ENCODE results near the gene PDK1. TPM values are rescaled to one million over a fixed set of nuclear protein-coding genes. Genes with fewer than 3 reads are reported as not detected.
A peak's percentile ranks its signal among the peaks of the same experiment; 100 is the strongest.
"Not testable (repeated sequence)": the region's sequence is repeated elsewhere in the genome, so short reads cannot be mapped to it uniquely, and the experiment has no call there.

The PDK1 gene
- total RNA-seq, 4 donors from 2014 or later: 4.8 to 49.4 (median 11.4) TPM

DNA sequence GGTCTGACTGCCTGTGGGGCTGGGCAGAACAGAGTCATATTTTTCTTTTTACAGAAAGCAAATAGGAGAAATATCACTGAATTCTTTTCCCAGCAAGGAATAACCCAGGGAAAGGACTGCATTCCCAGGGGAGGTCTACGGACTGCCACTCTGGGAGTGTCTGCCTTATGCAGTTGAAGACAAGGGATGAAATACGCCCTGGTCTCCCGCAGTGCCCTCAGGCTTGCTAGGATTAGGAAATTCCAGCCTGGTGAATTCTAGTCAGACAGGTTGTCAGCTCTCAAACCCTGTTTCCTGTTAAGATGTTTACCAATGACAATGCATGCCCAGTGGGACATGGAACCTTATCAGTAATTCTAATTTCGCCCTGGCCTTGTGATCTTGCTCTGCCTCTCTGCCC is 30.3 kb upstream of the PDK1 start:
- Histone ChIP-seq H3K9me3 (peaks cover 13 to 14% of the 10 kb centered on the region in 2 donors), H3K4me3 (no peak overlapping the region), H3K4me1 (peaks cover 0 to 6% (median 0%) of the 10 kb centered on the region in 4 donors), H3K36me3 (no peaks in the 10 kb centered on the region), H3K27ac (no peak overlapping the region), H3K27me3 (no peaks in the 10 kb centered on the region)
- TF ChIP-seq EP300 (IDR thresholded peaks at IDR 0.05; ENCODE audit: low read depth) (no peak), POLR2A (IDR thresholded peaks at IDR 0.05) (no peak), POLR2AphosphoS5 (IDR thresholded peaks at IDR 0.05) (no peak)
- TF ChIP-seq, protein P1, sequence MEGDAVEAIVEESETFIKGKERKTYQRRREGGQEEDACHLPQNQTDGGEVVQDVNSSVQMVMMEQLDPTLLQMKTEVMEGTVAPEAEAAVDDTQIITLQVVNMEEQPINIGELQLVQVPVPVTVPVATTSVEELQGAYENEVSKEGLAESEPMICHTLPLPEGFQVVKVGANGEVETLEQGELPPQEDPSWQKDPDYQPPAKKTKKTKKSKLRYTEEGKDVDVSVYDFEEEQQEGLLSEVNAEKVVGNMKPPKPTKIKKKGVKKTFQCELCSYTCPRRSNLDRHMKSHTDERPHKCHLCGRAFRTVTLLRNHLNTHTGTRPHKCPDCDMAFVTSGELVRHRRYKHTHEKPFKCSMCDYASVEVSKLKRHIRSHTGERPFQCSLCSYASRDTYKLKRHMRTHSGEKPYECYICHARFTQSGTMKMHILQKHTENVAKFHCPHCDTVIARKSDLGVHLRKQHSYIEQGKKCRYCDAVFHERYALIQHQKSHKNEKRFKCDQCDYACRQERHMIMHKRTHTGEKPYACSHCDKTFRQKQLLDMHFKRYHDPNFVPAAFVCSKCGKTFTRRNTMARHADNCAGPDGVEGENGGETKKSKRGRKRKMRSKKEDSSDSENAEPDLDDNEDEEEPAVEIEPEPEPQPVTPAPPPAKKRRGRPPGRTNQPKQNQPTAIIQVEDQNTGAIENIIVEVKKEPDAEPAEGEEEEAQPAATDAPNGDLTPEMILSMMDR (IDR thresholded peaks at IDR 0.05): no peak
- DNase-seq: no peak
- in situ Hi-C loops (cut with MboI; ENCODE audit: low pct_ligation_motif_present in 1 of 4, low pct_unique_long_range_greater_than_20kb in 1 of 4, low sequenced_read_pairs in 3 of 4): no loop called here
- 88 to 100% methylated on average over 1 to 4 of the region's 4 CpGs for WGBS, 2 donors (ENCODE audit: low coverage in 1 of 2)
- intact Hi-C loops (cut with DNase I; ENCODE audit: low total_unique reads): no loop called here

DNA sequence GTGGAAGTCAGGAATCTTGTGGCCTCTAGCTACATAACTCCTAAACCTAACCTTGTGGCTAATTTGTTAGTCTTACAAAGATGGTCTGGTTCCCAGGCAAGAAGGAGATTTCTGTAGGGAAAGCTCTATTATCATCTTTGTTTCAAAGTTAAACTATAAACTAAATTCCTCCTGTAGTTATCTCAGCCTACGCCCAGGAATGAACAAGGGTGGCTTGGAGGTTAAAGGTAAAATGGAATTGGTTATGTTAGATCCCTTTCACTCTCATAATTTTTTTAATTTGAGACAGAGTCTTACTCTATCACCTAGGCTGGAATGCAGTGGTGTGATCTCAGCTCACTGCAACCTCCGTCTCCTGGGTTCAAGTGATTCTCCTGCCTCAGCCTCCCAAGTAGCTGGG is 24.6 kb upstream of the PDK1 start:
- DNase-seq: no peak
- Histone ChIP-seq H3K27ac (peak overlapping the region; percentile 59 to 69 (median 62)), H3K4me3 (no peak overlapping the region), H3K36me3 (no peaks in the 10 kb centered on the region), H3K4me1 (peaks cover 0 to 23% (median 3%) of the 10 kb centered on the region in 4 donors), H3K27me3 (no peaks in the 10 kb centered on the region), H3K9me3 (peaks cover 2% of the 10 kb centered on the region in 2 donors)
- in situ Hi-C loops (cut with MboI; ENCODE audit: low pct_ligation_motif_present in 1 of 4, low pct_unique_long_range_greater_than_20kb in 1 of 4, low sequenced_read_pairs in 3 of 4) (no loop called here), intact Hi-C loops (cut with DNase I; ENCODE audit: low total_unique reads) (no loop called here)
- WGBS, 2 donors (ENCODE audit: low coverage in 1 of 2): 55 to 59% methylated on average over 2 of the region's 2 CpGs
- TF ChIP-seq POLR2A (IDR thresholded peaks at IDR 0.05): no peak
- TF ChIP-seq EP300 (IDR thresholded peaks at IDR 0.05; ENCODE audit: low read depth): no peak
- TF ChIP-seq, protein P1 (IDR thresholded peaks at IDR 0.05): no peak
- no peak for TF ChIP-seq POLR2AphosphoS5 (IDR thresholded peaks at IDR 0.05)

DNA sequence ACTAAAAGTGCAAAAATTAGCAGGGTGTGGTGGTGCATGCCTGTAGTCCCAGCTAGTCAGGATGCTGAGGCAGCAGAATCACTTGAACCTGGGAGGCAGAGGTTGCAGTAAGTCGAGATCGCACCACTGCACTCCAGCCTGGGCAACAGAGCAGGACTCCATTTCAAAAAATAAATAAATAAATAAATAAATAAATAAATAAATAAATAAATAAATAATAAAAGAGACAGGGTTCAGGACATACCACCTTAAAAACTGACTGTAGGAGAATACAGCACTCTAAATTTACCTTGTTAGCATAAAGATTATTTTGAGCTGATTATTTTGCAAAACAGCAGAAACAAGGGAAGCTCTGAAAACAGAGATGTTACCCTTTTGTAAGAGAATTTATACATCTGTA is 23.4 kb upstream of the PDK1 start:
- H3K27me3 ChIP-seq; H3K9me3 ChIP-seq; H3K4me3 ChIP-seq; intact Hi-C loops (cut with DNase I; ENCODE audit: low total_unique reads); in situ Hi-C loops (cut with MboI; ENCODE audit: low pct_ligation_motif_present in 1 of 4, low pct_unique_long_range_greater_than_20kb in 1 of 4, low sequenced_read_pairs in 3 of 4); H3K36me3 ChIP-seq; DNase-seq: not testable (repeated sequence)
- Histone ChIP-seq H3K27ac (peak overlapping the region in 1 of 4 donors; percentile 41), H3K4me1 (peaks cover 0 to 23% (median 3%) of the 10 kb centered on the region in 4 donors)
- WGBS, 2 donors (ENCODE audit: low coverage in 1 of 2): 90% methylated on average over 2 of the region's 2 CpGs; no CpG with 5 or more reads in 1 of the 2 donors

DNA sequence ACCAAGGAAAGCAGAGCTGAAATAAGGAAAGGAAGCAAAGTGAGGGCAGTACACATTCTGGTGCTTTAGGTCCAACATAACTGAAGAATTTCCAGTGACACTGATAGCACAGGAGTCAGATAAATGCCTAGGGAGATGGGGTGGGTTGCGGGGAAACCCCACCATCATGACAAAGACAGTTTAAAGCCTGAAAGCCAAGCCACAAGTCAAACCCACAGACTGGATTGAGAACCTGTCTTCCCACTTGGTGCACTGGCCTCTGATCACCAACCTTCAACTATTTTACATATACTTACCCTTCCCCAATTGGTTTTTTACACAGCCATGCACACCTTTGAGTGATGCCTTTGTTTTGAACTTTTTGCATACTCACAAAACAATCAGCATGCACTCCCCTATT is 22.2 kb upstream of the PDK1 start:
- DNase-seq: no peak
- TF ChIP-seq, protein P1 (IDR thresholded peaks at IDR 0.05): no peak
- TF ChIP-seq POLR2AphosphoS5 (IDR thresholded peaks at IDR 0.05): no peak
- no peak for TF ChIP-seq POLR2A (IDR thresholded peaks at IDR 0.05)
- no peak for TF ChIP-seq EP300 (IDR thresholded peaks at IDR 0.05; ENCODE audit: low read depth)
- Histone ChIP-seq H3K4me3 (no peak overlapping the region), H3K27me3 (no peaks in the 10 kb centered on the region), H3K4me1 (peaks cover 0 to 23% (median 3%) of the 10 kb centered on the region in 4 donors), H3K9me3 (no peaks in the 10 kb centered on the region), H3K36me3 (no peaks in the 10 kb centered on the region), H3K27ac (no peak overlapping the region)
- WGBS, 2 donors (ENCODE audit: low coverage in 1 of 2): 100% methylated on average over 1 of the region's 1 CpG
- in situ Hi-C loops (cut with MboI; ENCODE audit: low pct_ligation_motif_present in 1 of 4, low pct_unique_long_range_greater_than_20kb in 1 of 4, low sequenced_read_pairs in 3 of 4): no loop called here
- intact Hi-C loops (cut with DNase I; ENCODE audit: low total_unique reads): no loop called here

DNA sequence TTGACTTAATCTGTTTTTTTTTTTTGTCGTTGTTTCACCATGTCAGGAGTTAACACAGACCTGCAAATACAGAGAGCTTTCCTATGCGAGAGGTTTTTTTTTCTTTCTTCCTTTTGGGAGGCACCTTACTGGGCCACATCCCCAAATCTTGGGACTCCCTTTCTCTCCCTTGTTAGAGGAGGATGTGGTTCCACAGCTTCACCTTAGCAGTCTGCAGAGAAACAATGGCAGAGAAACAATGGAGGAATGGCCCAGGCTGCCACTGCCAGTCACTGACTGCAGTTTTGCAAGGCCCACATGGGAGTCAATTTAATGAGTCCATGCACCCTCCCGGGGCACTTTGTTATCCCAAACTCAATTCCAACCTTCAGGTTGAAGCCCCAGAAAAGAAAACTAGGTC is 20.8 kb upstream of the PDK1 start:
- Histone ChIP-seq H3K36me3 (no peaks in the 10 kb centered on the region), H3K27me3 (no peaks in the 10 kb centered on the region), H3K4me1 (peaks cover 0 to 22% (median 3%) of the 10 kb centered on the region in 4 donors), H3K4me3 (no peak overlapping the region), H3K27ac (no peak overlapping the region), H3K9me3 (peaks cover 0 to 7% of the 10 kb centered on the region in 2 donors)
- no peak for DNase-seq
- intact Hi-C loops (cut with DNase I; ENCODE audit: low total_unique reads): no loop called here
- 88 to 100% methylated on average over 1 to 3 of the region's 3 CpGs for WGBS, 2 donors (ENCODE audit: low coverage in 1 of 2)
- in situ Hi-C loops (cut with MboI; ENCODE audit: low pct_ligation_motif_present in 1 of 4, low pct_unique_long_range_greater_than_20kb in 1 of 4, low sequenced_read_pairs in 3 of 4): no loop called here
- TF ChIP-seq POLR2A (IDR thresholded peaks at IDR 0.05): no peak
- TF ChIP-seq EP300 (IDR thresholded peaks at IDR 0.05; ENCODE audit: low read depth): no peak
- TF ChIP-seq, protein P1 (IDR thresholded peaks at IDR 0.05): no peak
- TF ChIP-seq POLR2AphosphoS5 (IDR thresholded peaks at IDR 0.05): no peak

DNA sequence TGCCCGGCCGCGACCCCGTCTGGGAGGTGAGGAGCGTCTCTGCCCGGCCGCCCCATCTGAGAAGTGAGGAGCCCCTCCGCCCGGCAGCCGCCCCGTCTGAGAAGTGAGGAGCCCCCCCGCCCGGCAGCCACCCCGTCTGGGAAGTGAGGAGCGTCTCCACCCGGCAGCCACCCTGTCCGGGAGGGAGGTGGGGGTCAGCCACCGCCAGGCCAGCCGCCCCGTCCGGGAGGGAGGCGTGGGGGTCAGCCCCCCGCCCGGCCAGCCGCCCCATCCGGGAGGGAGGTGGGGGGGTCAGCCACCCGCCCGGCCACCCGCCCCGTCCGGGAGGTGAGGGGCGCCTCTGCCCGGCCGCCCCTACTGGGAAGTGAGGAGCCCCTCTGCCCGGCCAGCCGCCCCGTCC is 18.0 kb upstream of the PDK1 start:
- H3K36me3 ChIP-seq; H3K4me1 ChIP-seq; H3K9me3 ChIP-seq; intact Hi-C loops (cut with DNase I; ENCODE audit: low total_unique reads); DNase-seq; in situ Hi-C loops (cut with MboI; ENCODE audit: low pct_ligation_motif_present in 1 of 4, low pct_unique_long_range_greater_than_20kb in 1 of 4, low sequenced_read_pairs in 3 of 4); H3K4me3 ChIP-seq; H3K27ac ChIP-seq; H3K27me3 ChIP-seq: not testable (repeated sequence)
- no CpG with 5 or more reads among the region's 37 CpGs for WGBS, 2 donors (ENCODE audit: low coverage in 1 of 2)

Measured in transverse colon (tissue), 4 donors.